Measurements from ENCODE around the gene GNMT. TPM values are rescaled to one million over a fixed set of nuclear protein-coding genes. Genes with fewer than 3 reads are reported as not detected.
"Not testable (repeated sequence)": the region's sequence is repeated elsewhere in the genome, so short reads cannot be mapped to it uniquely, and the experiment has no call there.

Gene GNMT
- polyA plus RNA-seq, 1 experiment, result 0.39 TPM

- TF ChIP-seq CTCF (IDR thresholded peaks at IDR 0.05; ENCODE audit: insufficient read depth, low read depth, low read length), result no peak
- CTCF ChIA-PET, result interaction anchor here (0.9 to 1.3 kb wide), 4 partner anchors 10 to 32 kb away, joined by 3 to 4 read pairs (median 3); partner anchors contain the start of genes PEX6 and RRP36
- no peak for DNase-seq (ENCODE audit: low read depth)
- no peaks in the 10 kb centered on the region for H3K27me3 ChIP-seq (ENCODE audit: control insufficient read depth, insufficient read depth, low read length)
- H3K36me3 ChIP-seq (ENCODE audit: control insufficient read depth, insufficient read depth, low read length), result 0 out of 2 replicates have a peak, but pooled peaks cover 3% of the 10 kb centered on the region
- POLR2A ChIA-PET, result interaction anchor here (0.5 kb wide), 1 partner anchor 79 kb away, joined by 4 read pairs; no protein-coding TSS in a partner anchor
- H3K4me3 ChIP-seq (ENCODE audit: low read depth, low read length), result no peak overlapping the region
Measured at GRCh38 chr6:42988486-42989020, 28.0 kb downstream of the GNMT start.

- ChIA-PET CTCF (no interaction called here), POLR2A (no interaction called here)
- Histone ChIP-seq H3K27me3 (ENCODE audit: control insufficient read depth, insufficient read depth, low read length) (no peaks in the 10 kb centered on the region), H3K4me3 (ENCODE audit: low read depth, low read length) (no peak overlapping the region), H3K36me3 (ENCODE audit: control insufficient read depth, insufficient read depth, low read length) (peaks cover 3% of the 10 kb centered on the region; the same call in 1 of the 2 replicates)
- DNase-seq (ENCODE audit: low read depth), result no peak
- TF ChIP-seq CTCF (IDR thresholded peaks at IDR 0.05; ENCODE audit: insufficient read depth, low read depth, low read length), result no peak
Measured at GRCh38 chr6:42989923-42990322, 29.4 kb downstream of the GNMT start.

DNA sequence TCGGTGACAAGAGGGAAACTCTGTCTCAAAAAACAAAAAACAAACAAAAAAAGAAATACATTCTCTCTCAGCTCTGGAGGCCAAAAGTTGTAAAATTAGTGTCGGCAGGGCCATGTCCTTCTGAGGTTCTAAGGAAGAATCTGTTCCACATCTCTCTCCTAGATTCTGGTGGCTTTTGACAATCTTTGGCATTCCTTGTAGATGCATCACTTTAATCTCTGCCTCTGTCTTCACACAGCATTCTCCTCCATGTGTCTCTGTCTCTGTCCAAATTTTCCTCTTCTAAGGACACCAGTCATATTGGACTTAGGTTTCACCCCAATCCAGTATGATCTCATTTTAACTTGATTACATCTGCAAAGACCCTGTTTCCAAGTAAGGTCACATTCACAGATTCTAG, 32.9 kb downstream of the GNMT start:
- no peak for TF ChIP-seq CTCF (IDR thresholded peaks at IDR 0.05; ENCODE audit: insufficient read depth, low read depth, low read length)
- ChIA-PET POLR2A (no interaction called here), CTCF (interaction anchor here (1.4 kb wide), 1 partner anchor 20 kb away, joined by 5 read pairs; the partner anchor contains the start of genes KLHDC3 and MEA1)
- peaks cover 3% of the 10 kb centered on the region; the same call in 1 of the 2 replicates for H3K36me3 ChIP-seq (ENCODE audit: control insufficient read depth, insufficient read depth, low read length)
- H3K27me3 ChIP-seq (ENCODE audit: control insufficient read depth, insufficient read depth, low read length), result no peaks in the 10 kb centered on the region
- H3K4me3 ChIP-seq (ENCODE audit: low read depth, low read length), result no peak overlapping the region
- DNase-seq (ENCODE audit: low read depth), result no peak

DNA sequence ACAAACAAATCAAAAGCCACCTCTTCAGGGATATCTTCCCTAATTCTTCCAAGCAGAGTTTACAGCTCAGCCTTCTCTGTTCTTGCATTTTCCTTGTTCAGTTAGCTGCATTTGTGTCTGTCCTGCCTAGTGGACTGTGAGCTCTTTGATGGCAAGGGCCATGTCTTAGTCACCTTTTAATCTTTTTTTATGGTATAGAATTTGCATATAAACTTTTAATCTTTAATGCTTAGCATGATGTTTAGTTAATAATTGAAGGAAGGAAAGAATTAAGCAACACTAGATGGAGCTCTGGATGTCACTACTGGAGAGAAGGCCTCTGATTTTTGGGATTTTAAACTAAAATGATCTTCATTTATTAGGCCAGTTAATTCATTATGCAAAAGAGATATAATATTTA, 36.0 kb downstream of the GNMT start:
- Histone ChIP-seq H3K27me3 (ENCODE audit: control insufficient read depth, insufficient read depth, low read length) (no peaks in the 10 kb centered on the region), H3K4me3 (ENCODE audit: low read depth, low read length) (no peak overlapping the region), H3K36me3 (ENCODE audit: control insufficient read depth, insufficient read depth, low read length) (peaks cover 3% of the 10 kb centered on the region; the same call in 1 of the 2 replicates)
- no peak for TF ChIP-seq CTCF (IDR thresholded peaks at IDR 0.05; ENCODE audit: insufficient read depth, low read depth, low read length)
- DNase-seq (ENCODE audit: low read depth), result no peak
- ChIA-PET POLR2A (interaction anchor here (0.7 kb wide), 2 partner anchors 105 to 125 kb away, joined by 3 to 4 read pairs; no protein-coding TSS in a partner anchor), CTCF (interaction anchor here (1.2 to 2.2 kb wide), 2 partner anchors 12 to 147 kb away, joined by 3 to 16 read pairs; no protein-coding TSS in a partner anchor)

DNA sequence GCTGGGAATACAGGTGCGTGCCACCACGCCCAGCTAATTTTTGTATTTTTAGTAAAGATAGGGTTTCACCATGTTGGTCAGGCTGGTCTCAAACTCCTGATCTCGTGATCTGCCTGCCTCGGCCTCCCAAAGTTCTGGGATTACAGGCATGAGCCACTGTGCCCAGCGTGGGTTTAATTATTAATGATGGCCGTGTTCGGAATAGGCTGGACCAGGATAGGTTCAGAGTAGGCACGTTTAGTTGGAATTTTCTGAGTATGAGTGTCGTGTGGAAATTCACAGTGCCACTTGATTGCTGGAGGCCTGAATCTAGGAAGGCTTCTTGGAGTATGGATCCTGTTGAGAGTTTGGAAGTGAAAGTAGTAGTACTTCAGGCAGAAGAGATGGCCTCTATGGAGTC, 37.7 kb downstream of the GNMT start:
- DNase-seq (ENCODE audit: low read depth); H3K4me3 ChIP-seq (ENCODE audit: low read depth, low read length); H3K36me3 ChIP-seq (ENCODE audit: control insufficient read depth, insufficient read depth, low read length); H3K27me3 ChIP-seq (ENCODE audit: control insufficient read depth, insufficient read depth, low read length); POLR2A ChIA-PET; CTCF ChIA-PET: not testable (repeated sequence)

Data from BJ (cell line).